Kidney epithelial cell (primary cell): Measurements from ENCODE around the gene TTC4. TPM values are rescaled to one million over a fixed set of nuclear protein-coding genes. Genes with fewer than 3 reads are reported as not detected.

Experiments used
- DNase-seq: peaks from one replicate; pipeline ENCODE4 v3.0.0-alpha.2; 2010; ENCODE audit warnings: low read depth
- H3K27me3 ChIP-seq: 2 replicates; pipeline ENCODE4 v1.6.0; 2011; ENCODE audit warnings: low read length; ENCODE audit not compliant: control insufficient read depth, insufficient read depth
- H3K36me3 ChIP-seq: 2 replicates; pipeline ENCODE4 v1.5.1; 2011; ENCODE audit warnings: low read length; ENCODE audit not compliant: control insufficient read depth, insufficient read depth
- H3K4me3 ChIP-seq: 2 replicates; pipeline ENCODE4 v1.5.1; 2011; ENCODE audit warnings: low read depth, mild to moderate bottlenecking, control low read depth, low read length
- total RNA-seq: library from RNA; depleted of rRNA; stranded (reverse); fragments of >200 nt; gene quantifications from 2 replicates; pipeline ENCODE4 v1.2.3, GENCODE V29; 2015
- TF ChIP-seq, protein P1 (sequence below): IDR thresholded peaks from 2 replicates; pipeline ENCODE4 v1.5.1; 2011; ENCODE audit warnings: mild to moderate bottlenecking, moderate library complexity, low read length, control low read depth, inconsistent platforms; ENCODE audit not compliant: insufficient read depth, poor library complexity, severe bottlenecking

The TTC4 gene
- total RNA-seq, 1 donor from 2014 or later, result 30.8 TPM

DNA sequence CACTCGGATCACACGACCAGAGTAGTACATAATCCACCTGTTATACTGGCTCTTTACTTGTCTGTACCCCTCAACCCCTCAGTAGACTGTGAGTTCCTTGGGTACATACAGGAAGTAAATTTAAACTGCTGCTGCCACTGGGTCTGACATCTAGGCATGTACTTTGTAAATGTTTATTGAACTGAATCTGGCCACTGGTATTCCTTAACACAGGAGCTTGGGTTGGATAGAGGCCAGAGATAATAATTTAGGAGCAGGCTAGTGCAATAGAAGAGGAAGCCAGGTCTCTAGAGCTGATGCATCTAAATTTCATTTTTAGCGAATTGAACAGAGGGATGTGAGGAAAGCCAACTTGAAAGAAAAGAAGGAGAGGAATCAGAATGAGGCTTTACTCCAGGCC lies 12.4 kb downstream of the TTC4 start:
- peaks cover 2% of the 10 kb centered on the region for H3K36me3 ChIP-seq
- TF ChIP-seq, protein P1, sequence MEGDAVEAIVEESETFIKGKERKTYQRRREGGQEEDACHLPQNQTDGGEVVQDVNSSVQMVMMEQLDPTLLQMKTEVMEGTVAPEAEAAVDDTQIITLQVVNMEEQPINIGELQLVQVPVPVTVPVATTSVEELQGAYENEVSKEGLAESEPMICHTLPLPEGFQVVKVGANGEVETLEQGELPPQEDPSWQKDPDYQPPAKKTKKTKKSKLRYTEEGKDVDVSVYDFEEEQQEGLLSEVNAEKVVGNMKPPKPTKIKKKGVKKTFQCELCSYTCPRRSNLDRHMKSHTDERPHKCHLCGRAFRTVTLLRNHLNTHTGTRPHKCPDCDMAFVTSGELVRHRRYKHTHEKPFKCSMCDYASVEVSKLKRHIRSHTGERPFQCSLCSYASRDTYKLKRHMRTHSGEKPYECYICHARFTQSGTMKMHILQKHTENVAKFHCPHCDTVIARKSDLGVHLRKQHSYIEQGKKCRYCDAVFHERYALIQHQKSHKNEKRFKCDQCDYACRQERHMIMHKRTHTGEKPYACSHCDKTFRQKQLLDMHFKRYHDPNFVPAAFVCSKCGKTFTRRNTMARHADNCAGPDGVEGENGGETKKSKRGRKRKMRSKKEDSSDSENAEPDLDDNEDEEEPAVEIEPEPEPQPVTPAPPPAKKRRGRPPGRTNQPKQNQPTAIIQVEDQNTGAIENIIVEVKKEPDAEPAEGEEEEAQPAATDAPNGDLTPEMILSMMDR, result no peak
- H3K27me3 ChIP-seq, result no peaks in the 10 kb centered on the region
- no peak overlapping the region for H3K4me3 ChIP-seq
- DNase-seq, result no peak

DNA sequence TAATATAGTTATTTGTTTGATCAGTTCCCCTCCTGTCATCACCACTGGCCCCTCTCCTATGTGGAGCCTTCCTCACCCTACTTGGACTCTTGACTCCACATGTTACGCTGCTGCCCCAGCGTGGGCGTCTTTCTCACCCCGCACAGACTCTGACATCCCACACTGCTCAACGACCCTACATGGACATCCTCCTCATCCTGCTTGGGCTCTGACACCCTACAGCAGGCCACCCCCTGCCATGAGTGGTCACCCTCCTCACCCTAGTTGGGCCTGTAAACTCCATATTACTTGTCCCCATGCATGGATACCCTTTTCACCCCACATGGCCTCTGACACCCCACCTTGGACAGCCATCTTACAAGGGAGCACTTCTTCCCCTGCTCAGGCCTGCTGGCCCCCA lies 21.0 kb downstream of the TTC4 start:
- Histone ChIP-seq H3K27me3 (no peaks in the 10 kb centered on the region), H3K4me3 (no peak overlapping the region), H3K36me3 (peaks cover 2% of the 10 kb centered on the region)
- TF ChIP-seq, protein P1, result no peak
- no peak for DNase-seq

DNA sequence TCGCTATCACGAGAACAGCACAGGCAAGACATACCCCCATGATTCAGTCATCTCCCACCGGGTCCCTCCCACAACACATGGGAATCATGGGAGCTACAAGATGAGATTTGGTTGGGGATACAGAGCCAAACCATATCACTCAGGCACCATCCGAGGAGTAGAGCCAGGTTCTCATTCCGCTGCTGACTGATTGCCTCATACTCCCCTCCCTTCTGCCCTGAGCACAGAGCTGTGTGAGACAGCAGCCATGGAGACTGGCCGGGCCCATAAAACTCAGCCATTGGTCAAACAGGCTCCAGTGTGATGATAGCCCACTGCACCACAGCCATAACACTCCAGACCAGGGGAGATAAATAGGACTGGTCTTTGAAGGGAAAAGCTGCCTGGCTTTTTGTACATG lies 22.6 kb downstream of the TTC4 start:
- DNase-seq, result no peak
- Histone ChIP-seq H3K4me3 (no peak overlapping the region), H3K36me3 (peaks cover 2% of the 10 kb centered on the region), H3K27me3 (no peaks in the 10 kb centered on the region)
- TF ChIP-seq, protein P1, result no peak

DNA sequence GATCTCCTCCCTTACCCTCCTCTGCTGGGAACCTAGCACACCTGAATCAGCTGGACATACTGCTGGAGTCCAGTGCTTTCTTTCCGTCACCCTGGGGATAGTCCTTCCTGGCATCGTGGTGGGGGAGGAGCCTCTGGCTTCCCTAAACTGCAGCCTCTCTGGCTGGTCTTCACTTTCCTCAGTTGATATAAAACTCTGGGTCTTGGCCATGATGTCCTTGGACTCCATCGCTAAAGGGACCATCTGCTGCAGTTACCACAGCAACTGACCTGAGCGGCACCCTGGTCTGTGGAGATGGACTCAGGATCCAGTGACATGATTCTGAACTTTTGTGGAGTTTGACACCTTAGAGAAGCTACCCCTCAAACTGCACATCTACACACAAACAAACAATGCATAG lies 25.9 kb downstream of the TTC4 start:
- Histone ChIP-seq H3K36me3 (peaks cover 2% of the 10 kb centered on the region), H3K4me3 (no peak overlapping the region), H3K27me3 (no peaks in the 10 kb centered on the region)
- no peak for DNase-seq
- TF ChIP-seq, protein P1, result no peak

DNA sequence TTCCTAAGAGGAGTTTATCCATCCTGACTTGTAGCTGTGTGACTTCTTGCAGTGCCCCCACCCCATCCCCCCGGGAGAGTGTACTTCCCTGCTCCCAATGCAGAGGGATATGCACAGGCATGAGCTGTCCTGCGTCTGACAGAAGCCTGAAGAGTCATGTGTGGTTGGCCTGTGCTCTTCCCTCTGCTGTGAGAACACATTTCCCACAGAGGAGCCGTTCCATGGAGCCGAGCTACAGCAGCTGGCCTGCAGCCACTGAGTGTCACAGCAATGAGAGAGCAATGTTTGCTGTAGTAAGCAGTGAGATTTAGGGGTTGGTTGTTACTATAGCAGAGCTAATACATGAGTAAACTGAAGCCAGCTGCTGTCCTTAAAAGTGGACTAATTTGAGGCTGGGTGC lies 26.6 kb downstream of the TTC4 start:
- no peak overlapping the region for H3K4me3 ChIP-seq
- peaks cover 2% of the 10 kb centered on the region for H3K36me3 ChIP-seq
- H3K27me3 ChIP-seq, result no peaks in the 10 kb centered on the region
- DNase-seq, result no peak
- TF ChIP-seq, protein P1, result no peak

DNA sequence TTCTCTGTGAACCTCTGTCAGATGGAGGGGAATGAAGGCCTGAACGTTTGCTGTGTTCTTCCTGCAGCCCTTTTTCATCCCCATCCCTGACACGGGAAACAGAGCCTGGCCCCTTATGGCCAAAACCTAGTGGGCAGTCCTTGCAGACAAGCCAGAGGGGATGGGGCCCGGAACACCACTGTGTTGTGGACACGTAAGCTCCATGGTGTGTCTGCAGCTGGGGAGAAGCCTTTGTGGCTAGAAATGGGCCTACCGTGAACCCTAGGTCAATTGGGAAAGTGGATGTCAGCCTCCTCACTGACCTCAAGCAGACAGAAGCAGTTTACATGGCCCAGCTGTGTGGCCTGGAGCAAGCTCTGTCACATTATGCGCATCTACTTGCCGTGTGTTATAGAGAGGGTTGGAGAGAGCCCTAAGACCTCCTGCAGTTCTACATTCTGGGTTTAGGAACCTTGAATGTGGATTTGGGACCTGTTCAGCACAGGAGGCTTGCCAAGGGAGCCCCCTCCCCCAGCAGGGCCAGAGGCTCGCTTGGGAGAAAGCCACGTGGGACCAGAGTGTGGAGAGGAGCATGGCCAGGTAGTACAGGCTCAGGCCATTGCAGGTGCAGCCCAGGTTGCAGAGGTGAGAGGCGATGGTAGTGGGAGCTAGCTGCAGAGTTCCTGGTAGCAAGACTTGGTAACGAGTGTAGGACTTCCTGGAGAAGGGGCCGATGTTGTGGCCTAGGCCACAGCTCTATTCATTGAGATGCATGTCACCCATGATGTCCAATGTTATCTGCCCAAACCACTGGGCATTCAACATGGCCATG lies 28.0 kb downstream of the TTC4 start:
- Histone ChIP-seq H3K27me3 (no peaks in the 10 kb centered on the region), H3K4me3 (no peak overlapping the region), H3K36me3 (no peaks in the 10 kb centered on the region)
- TF ChIP-seq, protein P1, result no peak
- no peak for DNase-seq
